ENCODE data around the gene KERA.

DNA sequence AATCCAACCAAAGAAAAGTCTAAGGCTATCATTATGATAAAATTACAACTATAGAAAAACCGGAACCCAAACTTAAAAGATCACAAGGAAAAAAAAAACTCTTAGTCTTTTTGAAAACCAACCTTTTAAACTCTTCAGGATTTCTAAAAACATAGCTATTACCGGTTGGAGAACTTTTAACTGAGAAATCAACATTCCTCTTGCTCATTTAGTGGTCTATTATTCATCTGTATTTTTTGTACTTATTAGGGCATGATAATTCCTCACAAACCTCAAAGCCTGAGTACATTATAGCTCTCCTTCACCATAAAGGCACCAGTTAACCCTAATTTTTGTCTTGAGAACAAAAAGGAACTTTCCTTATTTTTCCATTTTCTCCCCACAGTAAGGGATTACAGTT, 43.1 kb upstream of the KERA start:
- TF ChIP-seq CTCF (conservative IDR thresholded peaks at IDR 0.05; ENCODE audit: low read depth in 2 of 2) (no peak), EZH2 (IDR thresholded peaks at IDR 0.05; ENCODE audit: low read depth, unreplicated experiment) (no peak), ZNF331 (CRISPR knock-in tag; IDR thresholded peaks at IDR 0.05; ENCODE audit: low read depth) (no peak), POLR2AphosphoS5 (IDR thresholded peaks at IDR 0.05; ENCODE audit: low read depth) (no peak), EZH2phosphoT487 (IDR thresholded peaks at IDR 0.05; ENCODE audit: unreplicated experiment) (no peak), NANOG (IDR thresholded peaks at IDR 0.05; ENCODE audit: borderline replicate concordance) (no peak), STAT1 (IDR thresholded peaks at IDR 0.05; ENCODE audit: unreplicated experiment) (no peak), JUNB (IDR thresholded peaks at IDR 0.05; ENCODE audit: unreplicated experiment) (no peak), CREB1 (CRISPR knock-in tag; IDR thresholded peaks at IDR 0.05; ENCODE audit: low read depth) (no peak)
- TF ChIP-seq, protein P1, sequence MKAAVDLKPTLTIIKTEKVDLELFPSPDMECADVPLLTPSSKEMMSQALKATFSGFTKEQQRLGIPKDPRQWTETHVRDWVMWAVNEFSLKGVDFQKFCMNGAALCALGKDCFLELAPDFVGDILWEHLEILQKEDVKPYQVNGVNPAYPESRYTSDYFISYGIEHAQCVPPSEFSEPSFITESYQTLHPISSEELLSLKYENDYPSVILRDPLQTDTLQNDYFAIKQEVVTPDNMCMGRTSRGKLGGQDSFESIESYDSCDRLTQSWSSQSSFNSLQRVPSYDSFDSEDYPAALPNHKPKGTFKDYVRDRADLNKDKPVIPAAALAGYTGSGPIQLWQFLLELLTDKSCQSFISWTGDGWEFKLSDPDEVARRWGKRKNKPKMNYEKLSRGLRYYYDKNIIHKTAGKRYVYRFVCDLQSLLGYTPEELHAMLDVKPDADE (IDR thresholded peaks at IDR 0.05) = no peak
- TF ChIP-seq, protein P2, sequence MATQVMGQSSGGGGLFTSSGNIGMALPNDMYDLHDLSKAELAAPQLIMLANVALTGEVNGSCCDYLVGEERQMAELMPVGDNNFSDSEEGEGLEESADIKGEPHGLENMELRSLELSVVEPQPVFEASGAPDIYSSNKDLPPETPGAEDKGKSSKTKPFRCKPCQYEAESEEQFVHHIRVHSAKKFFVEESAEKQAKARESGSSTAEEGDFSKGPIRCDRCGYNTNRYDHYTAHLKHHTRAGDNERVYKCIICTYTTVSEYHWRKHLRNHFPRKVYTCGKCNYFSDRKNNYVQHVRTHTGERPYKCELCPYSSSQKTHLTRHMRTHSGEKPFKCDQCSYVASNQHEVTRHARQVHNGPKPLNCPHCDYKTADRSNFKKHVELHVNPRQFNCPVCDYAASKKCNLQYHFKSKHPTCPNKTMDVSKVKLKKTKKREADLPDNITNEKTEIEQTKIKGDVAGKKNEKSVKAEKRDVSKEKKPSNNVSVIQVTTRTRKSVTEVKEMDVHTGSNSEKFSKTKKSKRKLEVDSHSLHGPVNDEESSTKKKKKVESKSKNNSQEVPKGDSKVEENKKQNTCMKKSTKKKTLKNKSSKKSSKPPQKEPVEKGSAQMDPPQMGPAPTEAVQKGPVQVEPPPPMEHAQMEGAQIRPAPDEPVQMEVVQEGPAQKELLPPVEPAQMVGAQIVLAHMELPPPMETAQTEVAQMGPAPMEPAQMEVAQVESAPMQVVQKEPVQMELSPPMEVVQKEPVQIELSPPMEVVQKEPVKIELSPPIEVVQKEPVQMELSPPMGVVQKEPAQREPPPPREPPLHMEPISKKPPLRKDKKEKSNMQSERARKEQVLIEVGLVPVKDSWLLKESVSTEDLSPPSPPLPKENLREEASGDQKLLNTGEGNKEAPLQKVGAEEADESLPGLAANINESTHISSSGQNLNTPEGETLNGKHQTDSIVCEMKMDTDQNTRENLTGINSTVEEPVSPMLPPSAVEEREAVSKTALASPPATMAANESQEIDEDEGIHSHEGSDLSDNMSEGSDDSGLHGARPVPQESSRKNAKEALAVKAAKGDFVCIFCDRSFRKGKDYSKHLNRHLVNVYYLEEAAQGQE (IDR thresholded peaks at IDR 0.05; ENCODE audit: unreplicated experiment) = no peak
- TF ChIP-seq, protein P3, sequence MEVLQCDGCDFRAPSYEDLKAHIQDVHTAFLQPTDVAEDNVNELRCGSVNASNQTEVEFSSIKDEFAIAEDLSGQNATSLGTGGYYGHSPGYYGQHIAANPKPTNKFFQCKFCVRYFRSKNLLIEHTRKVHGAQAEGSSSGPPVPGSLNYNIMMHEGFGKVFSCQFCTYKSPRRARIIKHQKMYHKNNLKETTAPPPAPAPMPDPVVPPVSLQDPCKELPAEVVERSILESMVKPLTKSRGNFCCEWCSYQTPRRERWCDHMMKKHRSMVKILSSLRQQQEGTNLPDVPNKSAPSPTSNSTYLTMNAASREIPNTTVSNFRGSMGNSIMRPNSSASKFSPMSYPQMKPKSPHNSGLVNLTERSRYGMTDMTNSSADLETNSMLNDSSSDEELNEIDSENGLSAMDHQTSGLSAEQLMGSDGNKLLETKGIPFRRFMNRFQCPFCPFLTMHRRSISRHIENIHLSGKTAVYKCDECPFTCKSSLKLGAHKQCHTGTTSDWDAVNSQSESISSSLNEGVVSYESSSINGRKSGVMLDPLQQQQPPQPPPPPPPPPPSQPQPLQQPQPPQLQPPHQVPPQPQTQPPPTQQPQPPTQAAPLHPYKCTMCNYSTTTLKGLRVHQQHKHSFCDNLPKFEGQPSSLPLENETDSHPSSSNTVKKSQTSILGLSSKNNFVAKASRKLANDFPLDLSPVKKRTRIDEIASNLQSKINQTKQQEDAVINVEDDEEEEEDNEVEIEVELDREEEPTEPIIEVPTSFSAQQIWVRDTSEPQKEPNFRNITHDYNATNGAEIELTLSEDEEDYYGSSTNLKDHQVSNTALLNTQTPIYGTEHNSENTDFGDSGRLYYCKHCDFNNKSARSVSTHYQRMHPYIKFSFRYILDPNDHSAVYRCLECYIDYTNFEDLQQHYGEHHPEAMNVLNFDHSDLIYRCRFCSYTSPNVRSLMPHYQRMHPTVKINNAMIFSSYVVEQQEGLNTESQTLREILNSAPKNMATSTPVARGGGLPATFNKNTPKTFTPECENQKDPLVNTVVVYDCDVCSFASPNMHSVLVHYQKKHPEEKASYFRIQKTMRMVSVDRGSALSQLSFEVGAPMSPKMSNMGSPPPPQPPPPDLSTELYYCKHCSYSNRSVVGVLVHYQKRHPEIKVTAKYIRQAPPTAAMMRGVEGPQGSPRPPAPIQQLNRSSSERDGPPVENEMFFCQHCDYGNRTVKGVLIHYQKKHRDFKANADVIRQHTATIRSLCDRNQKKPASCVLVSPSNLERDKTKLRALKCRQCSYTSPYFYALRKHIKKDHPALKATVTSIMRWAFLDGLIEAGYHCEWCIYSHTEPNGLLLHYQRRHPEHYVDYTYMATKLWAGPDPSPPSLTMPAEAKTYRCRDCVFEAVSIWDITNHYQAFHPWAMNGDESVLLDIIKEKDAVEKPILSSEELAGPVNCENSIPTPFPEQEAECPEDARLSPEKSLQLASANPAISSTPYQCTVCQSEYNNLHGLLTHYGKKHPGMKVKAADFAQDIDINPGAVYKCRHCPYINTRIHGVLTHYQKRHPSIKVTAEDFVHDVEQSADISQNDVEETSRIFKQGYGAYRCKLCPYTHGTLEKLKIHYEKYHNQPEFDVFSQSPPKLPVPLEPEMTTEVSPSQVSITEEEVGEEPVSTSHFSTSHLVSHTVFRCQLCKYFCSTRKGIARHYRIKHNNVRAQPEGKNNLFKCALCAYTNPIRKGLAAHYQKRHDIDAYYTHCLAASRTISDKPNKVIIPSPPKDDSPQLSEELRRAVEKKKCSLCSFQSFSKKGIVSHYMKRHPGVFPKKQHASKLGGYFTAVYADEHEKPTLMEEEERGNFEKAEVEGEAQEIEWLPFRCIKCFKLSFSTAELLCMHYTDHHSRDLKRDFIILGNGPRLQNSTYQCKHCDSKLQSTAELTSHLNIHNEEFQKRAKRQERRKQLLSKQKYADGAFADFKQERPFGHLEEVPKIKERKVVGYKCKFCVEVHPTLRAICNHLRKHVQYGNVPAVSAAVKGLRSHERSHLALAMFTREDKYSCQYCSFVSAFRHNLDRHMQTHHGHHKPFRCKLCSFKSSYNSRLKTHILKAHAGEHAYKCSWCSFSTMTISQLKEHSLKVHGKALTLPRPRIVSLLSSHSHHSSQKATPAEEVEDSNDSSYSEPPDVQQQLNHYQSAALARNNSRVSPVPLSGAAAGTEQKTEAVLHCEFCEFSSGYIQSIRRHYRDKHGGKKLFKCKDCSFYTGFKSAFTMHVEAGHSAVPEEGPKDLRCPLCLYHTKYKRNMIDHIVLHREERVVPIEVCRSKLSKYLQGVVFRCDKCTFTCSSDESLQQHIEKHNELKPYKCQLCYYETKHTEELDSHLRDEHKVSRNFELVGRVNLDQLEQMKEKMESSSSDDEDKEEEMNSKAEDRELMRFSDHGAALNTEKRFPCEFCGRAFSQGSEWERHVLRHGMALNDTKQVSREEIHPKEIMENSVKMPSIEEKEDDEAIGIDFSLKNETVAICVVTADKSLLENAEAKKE (CRISPR knock-in tag; IDR thresholded peaks at IDR 0.05) = no peak
